ENCODE data around the gene HHAT.

- TF ChIP-seq, protein P1, sequence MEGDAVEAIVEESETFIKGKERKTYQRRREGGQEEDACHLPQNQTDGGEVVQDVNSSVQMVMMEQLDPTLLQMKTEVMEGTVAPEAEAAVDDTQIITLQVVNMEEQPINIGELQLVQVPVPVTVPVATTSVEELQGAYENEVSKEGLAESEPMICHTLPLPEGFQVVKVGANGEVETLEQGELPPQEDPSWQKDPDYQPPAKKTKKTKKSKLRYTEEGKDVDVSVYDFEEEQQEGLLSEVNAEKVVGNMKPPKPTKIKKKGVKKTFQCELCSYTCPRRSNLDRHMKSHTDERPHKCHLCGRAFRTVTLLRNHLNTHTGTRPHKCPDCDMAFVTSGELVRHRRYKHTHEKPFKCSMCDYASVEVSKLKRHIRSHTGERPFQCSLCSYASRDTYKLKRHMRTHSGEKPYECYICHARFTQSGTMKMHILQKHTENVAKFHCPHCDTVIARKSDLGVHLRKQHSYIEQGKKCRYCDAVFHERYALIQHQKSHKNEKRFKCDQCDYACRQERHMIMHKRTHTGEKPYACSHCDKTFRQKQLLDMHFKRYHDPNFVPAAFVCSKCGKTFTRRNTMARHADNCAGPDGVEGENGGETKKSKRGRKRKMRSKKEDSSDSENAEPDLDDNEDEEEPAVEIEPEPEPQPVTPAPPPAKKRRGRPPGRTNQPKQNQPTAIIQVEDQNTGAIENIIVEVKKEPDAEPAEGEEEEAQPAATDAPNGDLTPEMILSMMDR (IDR thresholded peaks at IDR 0.05) = no peak
- TF ChIP-seq POLR2A (IDR thresholded peaks at IDR 0.05) = no peak
- no peak for TF ChIP-seq POLR2AphosphoS5 (IDR thresholded peaks at IDR 0.05)
- no peak for TF ChIP-seq EP300 (IDR thresholded peaks at IDR 0.05; ENCODE audit: low read depth)
Measured at GRCh38 chr1:210366767-210367166, 38.1 kb downstream of the HHAT start.

All from transverse colon (tissue), 4 donors.